Hepatocyte (in vitro differentiated cells): ENCODE results near the gene SCAMP5. TPM values are rescaled to one million over a fixed set of nuclear protein-coding genes. Genes with fewer than 3 reads are reported as not detected.

Experiments
- DNase-seq: peaks from one replicate; pipeline ENCODE4 v3.0.0-alpha.2; 2016; ENCODE audit warnings: low spot score
- H2AFZ ChIP-seq: fragments of 200-600 bp; sonication (generic); 2 replicates; pipeline ENCODE4 v1.6.0; 2016; ENCODE audit warnings: antibody characterized with exemption, mild to moderate bottlenecking
- H3K27ac ChIP-seq: fragments of 200-600 bp; sonication (generic); 2 replicates; pipeline ENCODE4 v1.5.1; 2016; ENCODE audit warnings: mild to moderate bottlenecking
- H3K27me3 ChIP-seq: fragments of 200-600 bp; sonication (generic); 2 replicates; pipeline ENCODE4 v1.6.1; 2016
- H3K36me3 ChIP-seq: fragments of 200-600 bp; sonication (generic); replicated peaks from 2 replicates; pipeline ENCODE4 v1.5.1; 2016; ENCODE audit warnings: low read depth; ENCODE audit not compliant: insufficient read depth
- H3K4me1 ChIP-seq: fragments of 200-600 bp; sonication (generic); 2 replicates; pipeline ENCODE4 v1.5.1; 2016; ENCODE audit warnings: mild to moderate bottlenecking, moderate library complexity; ENCODE audit not compliant: insufficient read depth
- H3K4me2 ChIP-seq: fragments of 200-600 bp; sonication (generic); 2 replicates; pipeline ENCODE4 v1.6.0; 2016
- H3K4me3 ChIP-seq: fragments of 200-600 bp; sonication (generic); 2 replicates; pipeline ENCODE4 v1.5.1; 2016; ENCODE audit warnings: mild to moderate bottlenecking
- H3K79me2 ChIP-seq: fragments of 200-600 bp; sonication (generic); 2 replicates; pipeline ENCODE4 v1.6.0; 2017; ENCODE audit warnings: mild to moderate bottlenecking
- H3K9me2 ChIP-seq: fragments of 200-600 bp; sonication (generic); replicated peaks from 2 replicates; pipeline ENCODE4 v1.6.0; 2017; ENCODE audit warnings: mild to moderate bottlenecking; ENCODE audit not compliant: insufficient read depth
- H3K9me3 ChIP-seq: fragments of 200-600 bp; sonication (generic); 2 replicates; pipeline ENCODE4 v1.5.1; 2016; ENCODE audit warnings: low read depth, mild to moderate bottlenecking
- H4K20me1 ChIP-seq: fragments of 200-600 bp; sonication (generic); 2 replicates; pipeline ENCODE4 v1.6.0; 2016; ENCODE audit warnings: mild to moderate bottlenecking; ENCODE audit not compliant: insufficient read depth, poor library complexity, severe bottlenecking
- CTCF ChIP-seq: fragments of 200-600 bp; sonication (generic); IDR thresholded peaks from 2 replicates; pipeline ENCODE4 v1.5.1; 2016; ENCODE audit warnings: antibody characterized with exemption, mild to moderate bottlenecking; ENCODE audit not compliant: poor library complexity
- EZH2 ChIP-seq: fragments of 200-600 bp; sonication (generic); IDR thresholded peaks from 2 replicates; pipeline ENCODE4 v1.6.1; 2016; ENCODE audit warnings: antibody characterized with exemption, mild to moderate bottlenecking, borderline replicate concordance
- EZH2phosphoT487 ChIP-seq: fragments of 200-600 bp; sonication (generic); IDR thresholded peaks from one replicate; pipeline ENCODE4 v1.6.1; 2018; ENCODE audit warnings: antibody characterized with exemption, mild to moderate bottlenecking, low read depth, moderate library complexity; ENCODE audit not compliant: unreplicated experiment, severe bottlenecking
- WGBS: methylation state at CpG from one replicate; pipeline ENCODE4 v1.1.6; 2016; ENCODE audit warnings: low lambda C conversion rate; ENCODE audit errors: missing lambda C conversion rate; 5-methylcytosine and 5-hydroxymethylcytosine counted together
- polyA plus RNA-seq: library from polyadenylated mRNA; unstranded; fragments of >200 nt; fragmentation: Nextera tagmentation; extraction: Ambion mirVana; gene quantifications from 2 replicates; pipeline ENCODE4 v1.2.1, GENCODE V29; 2016
- total RNA-seq: library from RNA; depleted of rRNA; stranded (reverse); fragments of >200 nt; gene quantifications from 2 replicates; pipeline ENCODE4 v1.2.3, GENCODE V29; 2014

SCAMP5 gene
- total and polyA plus RNA-seq, 2 experiments from 2014 or later: 10.6 to 18.8 TPM

GRCh38 chr15:74997141-74997540 lies 1.8 kb downstream of the SCAMP5 start:
- Histone ChIP-seq H3K9me3 (no peaks in the 10 kb centered on the region), H3K79me2 (peaks cover 7% of the 10 kb centered on the region), H3K27ac (no peak overlapping the region), H3K36me3 (no peaks in the 10 kb centered on the region), H3K9me2 (no peaks in the 10 kb centered on the region), H4K20me1 (no peaks in the 10 kb centered on the region), H3K4me3 (no peak overlapping the region), H3K4me2 (no peak overlapping the region), H2AFZ (no peak overlapping the region), H3K27me3 (no peaks in the 10 kb centered on the region), H3K4me1 (peaks cover 9% of the 10 kb centered on the region)
- no peak for DNase-seq
- 90% methylated on average over 4 of the region's 4 CpGs for WGBS
- TF ChIP-seq EZH2 (no peak), CTCF (no peak), EZH2phosphoT487 (no peak)

- DNase-seq: no peak
- Histone ChIP-seq H3K27ac (no peak overlapping the region), H2AFZ (no peak overlapping the region), H3K27me3 (no peaks in the 10 kb centered on the region), H3K4me1 (peaks cover 9% of the 10 kb centered on the region), H3K9me3 (no peaks in the 10 kb centered on the region), H3K9me2 (no peaks in the 10 kb centered on the region), H3K79me2 (peaks cover 7% of the 10 kb centered on the region), H3K4me3 (no peak overlapping the region), H3K4me2 (no peak overlapping the region), H4K20me1 (no peaks in the 10 kb centered on the region), H3K36me3 (no peaks in the 10 kb centered on the region)
- 97% methylated on average over 2 of the region's 2 CpGs for WGBS
- no peak for TF ChIP-seq CTCF
- no peak for TF ChIP-seq EZH2phosphoT487
- TF ChIP-seq EZH2: no peak
Measured at GRCh38 chr15:74997543-74997942, 2.2 kb downstream of the SCAMP5 start.

GRCh38 chr15:75001310-75001709 lies 5.9 kb downstream of the SCAMP5 start:
- no peaks in the 10 kb centered on the region for H3K9me3 ChIP-seq
- DNase-seq: no peak
- H4K20me1 ChIP-seq: no peaks in the 10 kb centered on the region
- no peaks in the 10 kb centered on the region for H3K36me3 ChIP-seq
- no peak overlapping the region for H3K4me3 ChIP-seq
- H3K4me1 ChIP-seq: peaks cover 4% of the 10 kb centered on the region
- no peak for TF ChIP-seq EZH2phosphoT487
- no peak for TF ChIP-seq CTCF
- TF ChIP-seq EZH2: no peak
- H3K4me2 ChIP-seq: no peak overlapping the region
- H3K27me3 ChIP-seq: no peaks in the 10 kb centered on the region
- no peak overlapping the region for H2AFZ ChIP-seq
- H3K9me2 ChIP-seq: no peaks in the 10 kb centered on the region
- WGBS: 89% methylated on average over 6 of the region's 6 CpGs
- H3K27ac ChIP-seq: no peak overlapping the region
- H3K79me2 ChIP-seq: peaks cover 7% of the 10 kb centered on the region

GRCh38 chr15:75002398-75002797 lies 7.0 kb downstream of the SCAMP5 start:
- H4K20me1 ChIP-seq: no peaks in the 10 kb centered on the region
- H3K79me2 ChIP-seq: peaks cover 2% of the 10 kb centered on the region
- H3K4me2 ChIP-seq: no peak overlapping the region
- no peaks in the 10 kb centered on the region for H3K36me3 ChIP-seq
- no peak overlapping the region for H2AFZ ChIP-seq
- no peak overlapping the region for H3K4me3 ChIP-seq
- H3K27me3 ChIP-seq: no peaks in the 10 kb centered on the region
- H3K9me3 ChIP-seq: no peaks in the 10 kb centered on the region
- 78% methylated on average over 7 of the region's 7 CpGs for WGBS
- TF ChIP-seq EZH2 (no peak), EZH2phosphoT487 (no peak), CTCF (no peak)
- no peak overlapping the region for H3K27ac ChIP-seq
- no peaks in the 10 kb centered on the region for H3K9me2 ChIP-seq
- no peaks in the 10 kb centered on the region for H3K4me1 ChIP-seq
- DNase-seq: no peak
